Muscle of leg (tissue), 11 donors: ENCODE measurements around the gene CABLES2. TPM values are rescaled to one million over a fixed set of nuclear protein-coding genes. Genes with fewer than 3 reads are reported as not detected.

ENCODE experiments used
- DNase-seq: peaks from one replicate; pipeline ENCODE4 v3.0.0; 2013
- H3K27ac ChIP-seq: one replicate; pipeline ENCODE4 v1.5.1; 2013; ENCODE audit warnings: mild to moderate bottlenecking, low read length, control low read depth
- H3K27me3 ChIP-seq: one replicate; pipeline ENCODE4 v1.6.1; 2013; ENCODE audit warnings: low read length; ENCODE audit not compliant: control insufficient read depth, insufficient read depth
- H3K36me3 ChIP-seq: one replicate; pipeline ENCODE4 v1.6.1; 2013; ENCODE audit warnings: low read length; ENCODE audit not compliant: control insufficient read depth, insufficient read depth
- H3K4me1 ChIP-seq: one replicate; pipeline ENCODE4 v1.6.1; 2013; ENCODE audit warnings: low read length; ENCODE audit not compliant: control insufficient read depth, insufficient read depth
- H3K4me3 ChIP-seq: one replicate; pipeline ENCODE4 v1.5.1; 2013; ENCODE audit warnings: low read length, control low read depth
- H3K9me3 ChIP-seq: replicated peaks from 2 replicates; pipeline ENCODE4 v1.6.1; 2013; ENCODE audit warnings: low read depth, low read length; ENCODE audit not compliant: control insufficient read depth
- WGBS: methylation state at CpG from one replicate; pipeline ENCODE4 v1.1.5; 2013; ENCODE audit warnings: missing lambda C conversion rate; ENCODE audit not compliant: insufficient coverage; 5-methylcytosine and 5-hydroxymethylcytosine counted together
- polyA plus RNA-seq, 8 donors: library from polyadenylated mRNA; unstranded; fragments of 120-200 nt; gene quantifications; one replicate each; pipeline versions ENCODE4 v1.2.1 to v1.2.3, GENCODE V29; 2013; ENCODE audit warnings: inconsistent platforms in 1 of 8, low replicate concordance in 1 of 8; ENCODE audit not compliant: insufficient read length in 8 of 8, insufficient read depth in 1 of 8
- total RNA-seq: library from RNA; stranded (reverse); fragments of 120-200 nt; gene quantifications from one replicate; pipeline ENCODE4 v1.2.4, GENCODE V29; 2013

The CABLES2 gene
- total and polyA plus RNA-seq, 9 donors = 2.0 to 8.2 (median 5.7) TPM

GRCh38 chr20:62358171-62359042 lies 48.7 kb downstream of the CABLES2 start:
- H3K27me3 ChIP-seq = no peaks in the 10 kb centered on the region
- no peaks in the 10 kb centered on the region for H3K9me3 ChIP-seq
- no peaks in the 10 kb centered on the region for H3K36me3 ChIP-seq
- peaks cover 91% of the 10 kb centered on the region for H3K4me1 ChIP-seq
- H3K27ac ChIP-seq = peak overlapping the region; percentile 69
- no peak overlapping the region for H3K4me3 ChIP-seq
- WGBS = 42% methylated on average over 21 of the region's 24 CpGs
- peak; percentile 74 for DNase-seq

DNA sequence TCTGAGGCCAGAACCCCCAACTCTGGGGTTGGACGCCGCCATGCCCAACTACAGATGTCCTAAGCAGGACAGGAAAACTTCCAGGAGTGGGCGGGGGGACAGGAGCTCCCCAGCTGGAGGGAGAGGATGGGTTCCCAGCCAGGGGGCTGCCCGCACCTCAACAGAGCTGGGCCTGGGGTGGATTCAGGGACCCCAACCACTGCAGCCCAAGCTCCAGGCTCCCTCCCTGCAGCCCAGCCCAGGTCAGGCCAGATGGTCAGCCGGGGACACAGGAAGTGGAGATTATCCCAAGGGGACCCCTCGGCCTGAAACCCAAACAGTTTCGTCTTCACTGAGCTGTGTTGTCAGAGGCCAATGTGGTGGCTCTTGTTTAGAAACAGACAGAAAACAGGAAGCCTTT lies 49.4 kb downstream of the CABLES2 start:
- Histone ChIP-seq H3K4me3 (no peak overlapping the region), H3K36me3 (no peaks in the 10 kb centered on the region), H3K4me1 (peaks cover 91% of the 10 kb centered on the region), H3K27me3 (no peaks in the 10 kb centered on the region), H3K9me3 (no peaks in the 10 kb centered on the region), H3K27ac (peak overlapping the region; percentile 43)
- WGBS = 30% methylated on average over 3 of the region's 7 CpGs
- DNase-seq = peak; percentile 66

DNA sequence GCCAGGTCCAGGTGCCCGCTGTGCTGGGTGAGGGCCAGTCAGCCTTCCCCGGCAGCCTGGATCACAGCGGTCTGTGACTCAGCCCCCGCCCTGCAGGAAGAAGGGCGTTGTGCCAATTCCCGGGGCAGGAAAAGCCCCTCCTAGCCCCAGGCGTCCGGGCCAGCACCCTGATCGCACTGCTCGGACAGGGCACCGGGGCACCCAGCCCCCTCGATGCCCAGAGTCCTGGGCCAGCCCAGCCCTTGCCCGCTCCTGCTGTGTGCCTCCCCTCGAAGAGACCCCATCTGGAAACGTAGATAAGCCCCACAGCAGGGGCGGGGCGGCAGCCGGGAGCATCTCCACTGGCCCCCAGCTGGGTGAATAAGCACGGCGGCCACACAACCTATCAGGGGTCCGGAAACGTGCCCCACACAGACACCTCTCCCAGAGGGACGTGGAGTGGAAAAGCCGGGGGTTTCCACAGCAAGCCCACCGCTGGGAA lies 49.9 kb downstream of the CABLES2 start:
- H3K9me3 ChIP-seq = no peaks in the 10 kb centered on the region
- no peak for DNase-seq
- WGBS = 38% methylated on average over 20 of the region's 25 CpGs
- H3K27me3 ChIP-seq = no peaks in the 10 kb centered on the region
- peaks cover 91% of the 10 kb centered on the region for H3K4me1 ChIP-seq
- H3K4me3 ChIP-seq = no peak overlapping the region
- no peaks in the 10 kb centered on the region for H3K36me3 ChIP-seq
- H3K27ac ChIP-seq = peak overlapping the region; percentile 43

DNA sequence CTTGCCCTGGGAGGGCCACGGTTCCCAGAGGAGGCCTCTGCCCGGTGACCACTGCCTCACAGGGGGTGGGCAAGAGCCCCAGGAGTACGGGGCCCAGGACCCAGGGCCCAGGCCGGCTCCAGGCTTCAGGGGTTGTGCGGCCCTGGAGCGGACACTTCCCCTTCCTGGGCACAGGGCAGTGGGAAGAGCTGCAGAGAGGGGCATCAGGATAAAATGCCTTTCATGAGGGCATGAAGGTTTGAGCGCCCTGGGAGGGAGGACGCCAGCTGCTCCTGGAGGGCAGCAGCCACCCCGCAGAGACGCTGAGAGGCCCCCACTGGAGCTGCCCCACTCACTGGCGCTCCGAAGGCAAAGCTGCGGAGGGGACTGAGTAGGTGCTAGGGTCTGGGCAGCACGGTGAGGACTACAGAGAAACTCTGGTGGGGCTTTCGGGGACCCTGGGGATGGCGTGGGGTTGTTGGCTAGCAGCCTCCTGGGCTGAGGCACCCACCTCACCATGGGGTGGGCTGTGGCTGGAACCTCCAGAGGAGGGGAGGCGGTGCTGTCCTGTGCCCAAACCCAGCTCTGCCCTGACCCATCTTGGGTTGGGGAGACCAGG lies 50.4 kb downstream of the CABLES2 start:
- 52% methylated on average over 13 of the region's 17 CpGs for WGBS
- H3K4me3 ChIP-seq = no peak overlapping the region
- H3K27me3 ChIP-seq = no peaks in the 10 kb centered on the region
- H3K27ac ChIP-seq = peak overlapping the region; percentile 43
- no peaks in the 10 kb centered on the region for H3K9me3 ChIP-seq
- H3K36me3 ChIP-seq = peaks cover 2% of the 10 kb centered on the region
- no peak for DNase-seq
- peaks cover 86% of the 10 kb centered on the region for H3K4me1 ChIP-seq

GRCh38 chr20:62355878-62356588 lies 51.1 kb downstream of the CABLES2 start:
- Histone ChIP-seq H3K27me3 (no peaks in the 10 kb centered on the region), H3K4me1 (peaks cover 79% of the 10 kb centered on the region), H3K36me3 (peaks cover 7% of the 10 kb centered on the region), H3K9me3 (no peaks in the 10 kb centered on the region), H3K4me3 (no peak overlapping the region), H3K27ac (peak overlapping the region; percentile 43)
- DNase-seq = peak; percentile 71
- 10% methylated on average over 27 of the region's 29 CpGs for WGBS

GRCh38 chr20:62355516-62355877 lies 51.6 kb downstream of the CABLES2 start:
- Histone ChIP-seq H3K9me3 (no peaks in the 10 kb centered on the region), H3K27me3 (no peaks in the 10 kb centered on the region), H3K4me3 (no peak overlapping the region), H3K36me3 (peaks cover 11% of the 10 kb centered on the region), H3K4me1 (peaks cover 76% of the 10 kb centered on the region), H3K27ac (peak overlapping the region; percentile 43)
- 21% methylated on average over 6 of the region's 11 CpGs for WGBS
- no peak for DNase-seq

DNA sequence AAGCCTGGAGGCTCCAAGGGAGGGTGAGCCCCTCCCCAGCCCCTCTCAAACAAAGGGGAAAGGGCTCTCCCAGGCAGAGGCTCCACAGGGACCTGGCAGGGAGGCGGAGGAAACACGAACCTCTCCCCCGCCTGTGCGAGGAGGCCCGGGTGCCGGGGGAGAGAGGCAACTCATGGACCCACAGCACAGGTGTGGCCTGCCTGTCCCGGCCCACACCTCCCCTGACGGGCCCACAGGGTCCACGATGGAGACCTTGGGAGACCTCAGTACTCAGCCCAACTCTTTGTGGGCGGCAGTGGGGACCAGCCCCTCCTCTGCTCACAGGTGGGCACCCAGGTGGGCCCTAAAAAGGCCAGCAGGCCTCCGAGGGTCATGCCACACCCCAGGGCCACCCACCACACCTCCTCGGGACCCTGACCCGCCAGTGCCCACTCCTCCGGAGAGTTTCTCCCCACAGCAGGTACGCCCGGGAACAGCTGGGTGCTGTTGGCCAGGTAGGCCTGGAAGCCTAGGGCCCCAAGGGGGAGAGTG lies 52.2 kb downstream of the CABLES2 start:
- Histone ChIP-seq H3K4me3 (no peak overlapping the region), H3K36me3 (peaks cover 16% of the 10 kb centered on the region), H3K4me1 (peaks cover 78% of the 10 kb centered on the region), H3K9me3 (no peaks in the 10 kb centered on the region), H3K27ac (peak overlapping the region; percentile 29), H3K27me3 (no peaks in the 10 kb centered on the region)
- DNase-seq = no peak
- 55% methylated on average over 11 of the region's 16 CpGs for WGBS

GRCh38 chr20:62354031-62354808 lies 52.9 kb downstream of the CABLES2 start:
- 68% methylated on average over 12 of the region's 14 CpGs for WGBS
- no peaks in the 10 kb centered on the region for H3K9me3 ChIP-seq
- H3K27me3 ChIP-seq = no peaks in the 10 kb centered on the region
- H3K4me1 ChIP-seq = peaks cover 71% of the 10 kb centered on the region
- H3K27ac ChIP-seq = no peak overlapping the region
- no peak overlapping the region for H3K4me3 ChIP-seq
- no peak for DNase-seq
- peaks cover 19% of the 10 kb centered on the region for H3K36me3 ChIP-seq

DNA sequence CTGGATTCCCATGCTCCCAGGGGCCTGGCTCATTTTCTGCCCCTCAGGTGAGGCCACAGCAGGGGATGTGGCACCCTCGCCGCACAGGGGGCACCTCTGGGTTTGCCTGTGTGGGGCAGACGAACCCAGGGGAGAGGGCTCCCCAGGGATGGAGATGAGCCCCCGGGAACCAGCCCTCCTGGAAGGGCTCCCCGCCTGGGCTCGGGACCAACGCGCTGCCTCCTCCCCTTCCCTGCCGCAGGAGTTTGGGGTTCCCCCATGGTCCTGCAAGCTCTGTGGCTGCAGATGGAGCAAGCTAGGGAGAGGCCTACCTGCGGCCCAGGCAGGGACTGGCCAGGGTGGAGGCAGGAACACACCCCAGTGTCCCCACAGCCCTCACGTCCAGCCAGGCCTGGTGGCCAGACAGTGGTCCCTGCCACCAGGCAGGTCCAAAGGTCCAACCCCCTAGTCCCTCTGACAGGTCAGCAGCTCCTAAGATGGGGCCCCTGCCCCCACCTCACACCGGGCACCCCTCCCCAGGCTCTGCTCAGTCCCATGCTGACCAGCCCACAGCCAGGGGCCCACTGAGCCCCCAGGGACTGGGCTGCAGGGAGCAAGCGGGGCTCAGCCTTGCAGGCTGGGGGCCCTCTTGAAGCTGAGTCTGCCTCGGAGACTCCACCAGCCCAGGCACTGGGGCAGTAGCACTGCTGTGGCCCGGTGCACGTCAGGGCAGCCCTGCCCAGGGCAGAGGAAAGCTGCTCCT lies 53.6 kb downstream of the CABLES2 start:
- Histone ChIP-seq H3K36me3 (peaks cover 19% of the 10 kb centered on the region), H3K27me3 (no peaks in the 10 kb centered on the region), H3K4me1 (peaks cover 64% of the 10 kb centered on the region), H3K27ac (no peak overlapping the region), H3K4me3 (no peak overlapping the region), H3K9me3 (peaks cover 3% of the 10 kb centered on the region)
- DNase-seq = no peak
- 78% methylated on average over 12 of the region's 16 CpGs for WGBS
